HK-2 (cell line): ENCODE data around the gene ASIC1.
A peak's percentile ranks its signal among the peaks of the same experiment; 100 is the strongest.

ENCODE experiments used
- DNase-seq: peaks from one replicate; pipeline ENCODE4 v3.0.0-alpha.2; 2018; ENCODE audit not compliant: unreplicated experiment

Gene ASIC1

GRCh38 chr12:50084775-50085614 lies 27.6 kb downstream of the ASIC1 start, which contains the start of gene SMARCD1:
SMARCD1 (plus strand) TSS chr12:50085342; CDS start chr12:50085370, 28 bp downstream.
- peak; percentile 90 for DNase-seq

DNA sequence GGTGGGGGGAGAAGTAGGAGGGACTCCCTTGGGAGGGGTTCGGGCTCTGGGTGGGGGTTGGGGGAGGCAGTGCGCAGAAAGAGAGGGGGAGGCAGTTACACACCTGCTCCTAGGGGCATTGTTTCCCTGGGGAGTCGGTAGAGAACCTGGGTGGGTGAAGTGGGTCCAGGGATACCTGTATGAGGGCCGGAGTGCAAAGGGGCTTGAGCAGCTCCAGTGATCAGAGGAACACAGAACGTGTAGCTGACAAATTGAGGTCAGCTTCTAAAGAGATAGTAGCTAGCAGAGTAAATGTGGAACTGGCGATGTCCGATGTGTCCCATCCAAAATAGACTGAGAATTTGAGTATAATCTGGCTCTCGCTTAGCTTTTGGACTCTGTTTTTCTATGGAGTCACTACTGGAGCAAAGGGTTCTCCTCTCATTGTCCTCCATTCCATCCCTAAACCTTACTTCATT lies 28.2 kb downstream of the ASIC1 start:
- DNase-seq = no peak

DNA sequence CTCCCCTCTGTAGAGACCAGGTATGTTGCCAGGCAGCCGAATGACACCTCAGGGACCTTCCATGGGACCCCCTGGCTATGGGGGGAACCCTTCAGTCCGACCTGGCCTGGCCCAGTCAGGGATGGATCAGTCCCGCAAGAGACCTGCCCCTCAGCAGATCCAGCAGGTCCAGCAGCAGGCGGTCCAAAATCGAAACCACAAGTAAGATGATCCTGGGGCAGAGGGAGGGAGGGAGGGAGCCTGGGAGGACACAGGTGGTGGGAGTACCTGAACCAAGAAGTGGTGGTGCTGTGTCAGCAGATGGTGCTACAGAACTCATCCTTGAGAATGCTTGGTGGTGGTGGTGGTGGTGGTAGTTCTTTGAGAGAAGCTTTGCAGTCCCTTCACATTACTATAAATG lies 28.8 kb downstream of the ASIC1 start:
- no peak for DNase-seq

DNA sequence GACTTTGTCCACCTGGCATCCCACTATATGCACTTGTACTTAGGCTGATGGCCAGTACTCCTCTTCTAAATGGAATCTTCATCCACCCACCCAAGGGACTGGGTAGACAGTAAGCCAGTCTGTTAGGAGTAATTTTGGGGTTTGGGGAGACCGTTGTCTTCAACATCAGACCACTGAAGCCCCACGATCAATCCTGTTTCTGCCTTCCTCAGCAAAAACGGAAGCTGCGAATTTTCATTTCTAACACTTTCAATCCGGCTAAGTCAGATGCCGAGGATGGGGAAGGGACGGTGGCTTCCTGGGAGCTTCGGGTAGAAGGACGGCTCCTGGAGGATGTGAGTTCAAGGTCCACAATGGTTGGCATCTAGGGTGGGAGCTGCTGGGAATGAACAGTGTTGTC lies 29.8 kb downstream of the ASIC1 start:
- DNase-seq = no peak

DNA sequence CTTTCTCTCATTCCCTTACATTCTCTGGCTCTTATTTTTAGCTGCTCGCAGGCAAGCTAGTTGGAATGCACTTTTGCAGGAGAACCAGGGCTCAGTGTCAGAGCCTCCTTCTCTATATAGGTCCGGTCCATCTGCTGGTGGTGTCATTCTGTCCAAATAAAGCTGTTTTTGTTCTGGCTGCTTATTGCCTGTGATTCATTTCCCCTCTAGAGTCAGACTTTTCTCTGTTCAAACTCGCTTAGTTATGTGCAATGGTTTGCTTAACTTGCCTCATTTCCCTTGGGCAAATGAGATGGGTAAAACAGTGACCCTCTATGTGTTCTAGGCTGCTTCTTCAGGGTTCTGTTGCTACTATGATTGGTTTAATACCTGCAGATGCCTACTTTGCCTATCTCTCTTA lies 30.6 kb downstream of the ASIC1 start:
- DNase-seq = no peak

DNA sequence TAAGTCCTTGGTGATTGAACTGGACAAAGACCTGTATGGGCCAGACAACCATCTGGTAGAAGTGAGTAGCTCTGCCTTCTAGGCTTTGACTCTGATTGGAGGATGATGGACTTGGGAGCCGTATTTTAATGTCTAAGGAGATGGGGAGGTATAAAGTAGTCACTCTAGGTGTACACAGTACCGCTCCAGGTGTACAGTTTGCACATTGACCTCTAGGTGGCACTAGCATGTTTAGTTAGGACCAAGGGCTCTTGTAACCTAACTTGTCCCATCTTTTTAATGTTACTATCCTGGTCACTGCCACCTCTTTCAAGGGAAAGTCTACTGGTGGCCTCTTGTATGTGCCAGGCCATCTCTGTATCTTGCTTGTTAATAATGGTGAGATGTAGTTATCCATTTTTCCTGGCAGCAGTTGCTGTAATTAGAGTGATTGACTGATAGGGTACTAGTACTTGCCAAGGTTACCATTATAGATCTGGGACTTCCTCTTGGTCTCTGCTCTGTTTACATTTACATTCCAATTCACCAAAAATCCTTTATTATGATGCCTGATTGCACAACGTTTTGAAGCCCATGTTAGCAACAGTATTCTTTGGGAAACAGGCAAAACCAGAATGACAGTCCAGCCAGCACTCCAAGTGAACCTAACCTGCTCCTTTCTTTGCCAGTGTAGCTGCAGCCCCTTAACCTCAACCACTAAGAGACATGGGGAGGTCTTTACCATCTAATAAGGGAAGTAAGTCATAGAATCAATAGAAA lies 31.4 kb downstream of the ASIC1 start:
- peak; percentile 35 for DNase-seq

DNA sequence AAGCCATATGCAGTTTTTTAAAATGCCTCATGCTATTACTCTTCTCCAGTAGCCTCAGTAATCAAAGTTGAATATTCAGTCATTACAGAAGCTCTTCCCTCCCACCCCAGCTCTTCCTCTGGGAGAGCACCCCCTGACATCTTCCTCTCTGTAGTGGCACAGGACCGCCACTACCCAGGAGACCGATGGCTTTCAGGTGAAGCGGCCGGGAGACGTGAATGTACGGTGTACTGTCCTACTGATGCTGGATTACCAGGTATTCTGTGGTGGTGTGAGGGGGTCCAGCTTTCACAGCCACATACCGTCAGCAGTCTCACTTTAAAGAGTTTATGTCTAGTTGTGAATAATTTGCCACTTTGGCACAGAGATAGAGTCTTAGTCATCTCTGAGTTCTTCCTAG lies 32.3 kb downstream of the ASIC1 start:
- no peak for DNase-seq

GRCh38 chr12:50090391-50090790 lies 33.0 kb downstream of the ASIC1 start:
- DNase-seq = no peak

- no peak for DNase-seq
Observed at GRCh38 chr12:50097952-50098351, 40.6 kb downstream of the ASIC1 start.

DNA sequence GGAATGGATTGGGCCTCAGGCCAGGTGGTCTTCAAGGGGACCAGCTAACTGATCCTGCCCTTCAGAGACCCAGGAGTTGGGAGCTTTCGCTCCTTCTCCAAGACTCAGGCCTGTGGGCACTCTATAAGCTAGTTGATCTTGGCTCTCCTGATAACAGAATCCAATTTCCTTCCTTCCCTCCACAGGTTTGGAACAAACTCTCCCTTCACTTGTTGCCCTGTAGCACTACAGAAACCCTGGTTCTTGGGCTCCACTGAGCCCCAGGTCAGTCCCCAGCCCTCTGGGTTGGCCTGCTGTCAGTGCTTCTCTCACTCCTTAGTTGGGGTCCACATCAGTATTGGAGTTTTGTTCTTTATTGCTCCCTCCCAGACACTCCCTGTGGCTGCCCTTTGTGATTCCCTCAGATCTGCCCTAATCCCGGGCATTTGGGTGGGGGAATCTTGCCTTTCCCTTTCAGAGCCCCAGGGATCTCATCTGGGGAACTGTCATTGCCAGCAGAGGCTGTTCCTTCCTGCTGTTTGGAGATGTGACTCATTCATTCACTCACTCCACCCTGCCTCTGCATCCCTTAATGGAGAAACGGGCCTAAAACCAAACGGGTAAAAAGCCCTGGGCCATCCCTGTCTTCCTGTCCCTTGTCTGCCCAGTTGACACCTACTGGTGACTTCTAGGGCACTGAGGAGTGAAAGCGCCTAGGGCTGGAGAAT lies 42.1 kb downstream of the ASIC1 start:
- no peak for DNase-seq

- DNase-seq = no peak
Observed at GRCh38 chr12:50100561-50100960, 43.2 kb downstream of the ASIC1 start.

DNA sequence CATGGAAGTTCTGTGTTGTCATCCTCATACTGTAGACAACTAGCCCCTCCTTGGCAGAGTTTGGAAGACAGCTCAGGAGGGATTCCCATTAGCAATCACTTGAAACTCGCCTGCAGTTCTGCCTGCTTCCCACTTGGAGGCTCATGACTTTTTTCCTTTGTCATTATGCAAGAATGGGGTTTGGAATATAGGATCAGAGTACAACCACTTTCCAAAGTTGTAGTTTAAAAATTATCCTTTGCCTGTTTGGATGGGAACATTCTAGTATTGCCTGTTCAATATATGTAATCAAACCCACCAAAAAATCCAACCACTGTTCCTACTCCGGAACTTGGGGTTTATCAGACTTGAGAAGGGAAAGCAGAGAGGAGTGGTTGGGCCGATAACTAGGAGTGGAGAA lies 44.3 kb downstream of the ASIC1 start:
- no peak for DNase-seq

DNA sequence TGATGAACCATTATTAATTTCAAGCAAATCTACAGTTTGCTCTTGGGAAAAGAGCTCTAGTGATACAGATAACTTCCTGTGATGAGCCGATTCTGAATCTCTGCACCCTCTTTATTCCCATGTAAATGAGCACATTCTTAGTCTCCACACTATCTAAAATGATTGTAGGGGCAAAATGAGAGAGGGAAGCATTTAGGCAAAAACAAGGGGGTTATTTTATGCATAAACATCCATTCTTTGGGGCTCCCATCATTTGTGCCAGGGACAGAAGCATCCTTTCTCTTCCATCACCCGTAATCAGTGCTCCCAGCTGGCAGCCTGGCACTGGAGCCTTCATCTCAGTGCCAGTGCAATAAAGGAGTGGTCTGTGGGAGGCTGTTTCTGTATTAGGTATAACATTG lies 44.7 kb downstream of the ASIC1 start:
- DNase-seq = no peak

- no peak for DNase-seq
Observed at GRCh38 chr12:50102646-50103309, 45.4 kb downstream of the ASIC1 start.

- no peak for DNase-seq
Observed at GRCh38 chr12:50103351-50103750, 46.0 kb downstream of the ASIC1 start.

DNA sequence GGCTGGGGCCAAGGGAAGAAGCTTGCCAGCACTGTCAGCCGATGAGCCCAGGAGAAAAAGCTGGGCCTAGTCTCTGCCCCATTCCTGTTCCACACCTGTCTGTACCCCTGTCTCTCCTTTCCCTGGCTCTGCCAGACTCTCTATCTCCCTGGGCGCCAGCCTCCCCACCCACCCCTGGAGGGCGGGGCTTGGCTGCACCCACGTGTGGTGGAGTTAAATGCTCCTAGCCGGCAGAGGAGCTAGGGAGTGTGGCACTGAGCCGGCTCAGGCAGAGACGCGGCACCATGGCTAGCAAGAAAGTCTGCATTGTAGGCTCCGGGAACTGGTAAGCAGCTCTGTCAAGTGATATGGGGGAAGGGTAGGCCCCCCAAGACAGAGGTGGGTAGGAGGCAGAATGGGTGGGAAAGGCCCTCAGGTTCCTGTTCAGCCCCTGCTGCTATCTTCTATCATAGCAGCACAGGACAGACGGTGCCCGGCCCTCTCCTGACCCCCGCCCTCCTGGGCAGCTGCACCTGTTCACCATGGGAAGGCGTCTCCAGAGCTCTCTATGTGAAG lies 46.4 kb downstream of the ASIC1 start, which contains the start of gene GPD1:
TSS of gene GPD1 (plus strand) at position 242 of the 555 bp plus-strand sequence. CDS start at position 285, 43 bp downstream.
- DNase-seq = no peak

GRCh38 chr12:50104417-50105366 lies 47.3 kb downstream of the ASIC1 start:
- DNase-seq = no peak

GRCh38 chr12:50105913-50106450 lies 48.6 kb downstream of the ASIC1 start:
- no peak for DNase-seq

DNA sequence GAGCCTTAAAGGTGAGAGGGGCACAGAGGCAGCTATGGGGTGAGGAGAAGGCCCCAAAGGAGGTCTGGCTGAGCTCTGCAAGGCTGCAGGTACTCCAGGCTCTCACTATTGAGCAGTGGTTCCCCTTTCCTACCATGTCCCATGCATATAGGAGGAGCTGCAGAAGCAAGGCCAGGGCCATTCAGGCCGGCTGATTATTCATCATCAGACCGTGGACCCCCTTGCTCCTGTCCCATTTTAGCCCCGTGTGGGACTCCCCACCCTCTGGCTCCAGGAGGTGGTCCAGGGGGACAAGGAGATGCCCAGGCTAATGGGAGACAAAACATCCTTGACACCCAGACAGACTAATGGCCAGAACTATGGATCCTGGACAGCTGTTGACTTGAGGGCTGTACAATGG lies 49.5 kb downstream of the ASIC1 start:
- no peak for DNase-seq
